H1 (cell line): ENCODE results near the gene SNRPA1. TPM values are rescaled to one million over a fixed set of nuclear protein-coding genes. Genes with fewer than 3 reads are reported as not detected.

Source experiments
- GTF2F1 ChIP-seq: IDR thresholded peaks from 2 replicates; pipeline ENCODE4 v1.6.1; 2012; ENCODE audit warnings: low read depth, low read length, improper control_type of control experiment, borderline replicate concordance
- MAFK ChIP-seq: IDR thresholded peaks from 2 replicates; pipeline ENCODE4 v1.6.1; 2012; ENCODE audit warnings: low read depth, mild to moderate bottlenecking, improper control_type of control experiment, low read length
- TAF7 ChIP-seq: optimal IDR thresholded peaks from 2 replicates; pipeline ENCODE3; 2011; ENCODE audit warnings: low read depth, mild to moderate bottlenecking, inconsistent platforms, low read length, moderate library complexity, borderline replicate concordance
- polyA plus RNA-seq, 7 experiments: library from polyadenylated mRNA; depleted of rRNA in 3 of 7; stranded (reverse) in 5 of 7; unstranded in 2 of 7; fragments of >200 nt in 5 of 7; fragments of 200-250 nt in 2 of 7; gene quantifications; 1 replicate in 5 of 7; 2 replicates in 1 of 7; 4 replicates in 1 of 7; pipeline versions ENCODE4 v1.2.1 to v1.2.3, GENCODE V29; 2011 to 2013; ENCODE audit warnings: missing spikeins in 2 of 7, mixed read lengths in 2 of 7
- total RNA-seq: library from RNA; stranded (reverse); fragmentation: NEBNext Ultra II Directional; extraction: Animal tissue kit (Norgen Biotek cat#: 25700); gene quantifications from 2 replicates; pipeline ENCODE4 v1.2.1, GENCODE V29; 2021

The SNRPA1 gene
- total and polyA plus RNA-seq, 2 of the 8 experiments (the other 6 are each of a cell fraction or from before 2014, with no cell fraction given), result 140 to 221 TPM

GRCh38 chr15:101315736-101316135, 20.7 kb upstream of the SNRPA1 start (continued):
- TF ChIP-seq GTF2F1, result no peak
- no peak for TF ChIP-seq TAF7
- TF ChIP-seq MAFK, result no peak
